ENCODE measurements around the gene TSPAN4.

- no peak for TF ChIP-seq CTCF (IDR thresholded peaks at IDR 0.05)
- TF ChIP-seq POLR2A (IDR thresholded peaks at IDR 0.05), result no peak
Observed at GRCh38 chr11:813072-813455, 29.6 kb upstream of the TSPAN4 start.

Measured in heart left ventricle (tissue), 13 donors.